ENCODE data around the gene POLR1G. TPM values are rescaled to one million over a fixed set of nuclear protein-coding genes. Genes with fewer than 3 reads are reported as not detected.
A peak's percentile ranks its signal among the peaks of the same experiment; 100 is the strongest.

Gene POLR1G
- total and polyA plus RNA-seq, 2 experiments from 2014 or later = 6.0 to 17.8 TPM

DNA sequence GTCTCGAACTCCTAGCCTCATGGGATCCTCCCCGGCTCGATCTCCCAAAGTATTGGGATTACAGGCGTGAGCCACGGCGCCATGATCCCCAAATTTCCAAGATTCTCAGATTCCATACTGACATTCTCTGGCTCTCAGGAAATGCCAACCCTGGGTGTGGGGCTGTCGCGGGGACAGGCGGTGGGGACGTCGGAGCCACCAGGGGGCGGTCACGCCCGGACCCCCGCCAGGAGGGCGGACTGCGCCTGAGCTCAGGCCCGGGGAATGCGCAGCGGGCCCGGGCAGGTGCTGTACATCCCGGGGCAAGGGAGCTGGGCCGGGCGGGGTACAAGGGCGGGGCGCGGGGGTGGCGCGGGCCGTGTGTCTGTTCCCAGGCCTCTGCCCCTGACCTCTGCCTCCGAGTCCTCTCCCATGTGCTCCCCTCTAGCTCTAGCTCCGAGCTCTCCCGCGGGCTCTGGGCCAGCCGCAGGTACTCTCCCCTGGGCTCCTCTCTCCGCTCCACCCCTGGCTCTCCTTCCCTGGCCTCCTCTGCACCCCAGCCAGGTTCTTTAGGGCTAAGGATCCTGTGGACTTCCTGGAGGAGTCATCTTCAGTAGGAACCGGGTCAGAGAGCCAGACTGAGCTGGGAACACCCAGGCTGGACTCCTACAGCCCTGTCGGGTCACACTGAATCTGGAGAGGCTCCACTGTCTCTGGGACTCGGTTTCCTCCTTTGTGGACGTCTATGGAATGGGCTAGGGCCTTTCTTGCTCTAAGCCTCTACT, 4.0 kb upstream of the POLR1G start:
- peak; percentile 53 for TF ChIP-seq CTCF (IDR thresholded peaks at IDR 0.05; ENCODE audit: low read depth, low read length)
- Histone ChIP-seq H3K27ac (no peak overlapping the region), H3K9me3 (ENCODE audit: low read depth) (no peaks in the 10 kb centered on the region), H3K27me3 (no peaks in the 10 kb centered on the region), H3K36me3 (no peaks in the 10 kb centered on the region), H3K4me1 (ENCODE audit: low read depth) (peaks cover 21% of the 10 kb centered on the region), H3K4me3 (no peak overlapping the region)
- DNase-seq (ENCODE audit: low read depth in 1 of 2, low spot score in 1 of 2) = peak; percentile 34 to 80

DNA sequence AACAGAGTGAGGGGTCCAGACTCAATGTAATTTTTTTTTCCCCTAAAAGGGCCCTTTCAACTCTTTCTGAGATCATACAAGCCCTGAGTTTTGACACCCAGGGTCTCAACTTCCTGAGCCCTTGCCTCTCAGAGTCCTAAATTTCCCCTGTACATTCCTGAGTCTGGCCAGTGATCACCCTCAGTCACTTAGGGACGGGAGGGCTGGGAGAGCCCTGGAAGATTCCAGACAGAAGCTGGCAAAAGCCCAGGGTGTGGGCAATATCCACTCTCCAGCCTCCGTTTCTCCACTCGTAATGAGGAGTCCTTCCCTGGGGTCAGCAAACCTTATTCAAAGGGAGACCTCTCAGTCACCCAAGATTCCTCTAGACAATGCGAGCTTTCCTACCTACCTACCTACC, 3.2 kb upstream of the POLR1G start:
- no peak for DNase-seq (ENCODE audit: low read depth in 1 of 2, low spot score in 1 of 2)
- H3K4me1 ChIP-seq (ENCODE audit: low read depth) = peaks cover 18% of the 10 kb centered on the region
- H3K27ac ChIP-seq = no peak overlapping the region
- no peaks in the 10 kb centered on the region for H3K9me3 ChIP-seq (ENCODE audit: low read depth)
- no peaks in the 10 kb centered on the region for H3K27me3 ChIP-seq
- H3K4me3 ChIP-seq = no peak overlapping the region
- no peaks in the 10 kb centered on the region for H3K36me3 ChIP-seq
- no peak for TF ChIP-seq CTCF (IDR thresholded peaks at IDR 0.05; ENCODE audit: low read depth, low read length)

GRCh38 chr19:45403781-45404556, 2.5 kb upstream of the POLR1G start:
- H3K27me3 ChIP-seq = no peaks in the 10 kb centered on the region
- TF ChIP-seq CTCF (IDR thresholded peaks at IDR 0.05; ENCODE audit: low read depth, low read length) = peak; percentile 55
- H3K36me3 ChIP-seq = no peaks in the 10 kb centered on the region
- peak overlapping the region; percentile 71 for H3K4me3 ChIP-seq
- peaks cover 14% of the 10 kb centered on the region for H3K4me1 ChIP-seq (ENCODE audit: low read depth)
- no peaks in the 10 kb centered on the region for H3K9me3 ChIP-seq (ENCODE audit: low read depth)
- no peak overlapping the region for H3K27ac ChIP-seq
- peak; percentile 35 to 76 for DNase-seq (ENCODE audit: low read depth in 1 of 2, low spot score in 1 of 2)

DNA sequence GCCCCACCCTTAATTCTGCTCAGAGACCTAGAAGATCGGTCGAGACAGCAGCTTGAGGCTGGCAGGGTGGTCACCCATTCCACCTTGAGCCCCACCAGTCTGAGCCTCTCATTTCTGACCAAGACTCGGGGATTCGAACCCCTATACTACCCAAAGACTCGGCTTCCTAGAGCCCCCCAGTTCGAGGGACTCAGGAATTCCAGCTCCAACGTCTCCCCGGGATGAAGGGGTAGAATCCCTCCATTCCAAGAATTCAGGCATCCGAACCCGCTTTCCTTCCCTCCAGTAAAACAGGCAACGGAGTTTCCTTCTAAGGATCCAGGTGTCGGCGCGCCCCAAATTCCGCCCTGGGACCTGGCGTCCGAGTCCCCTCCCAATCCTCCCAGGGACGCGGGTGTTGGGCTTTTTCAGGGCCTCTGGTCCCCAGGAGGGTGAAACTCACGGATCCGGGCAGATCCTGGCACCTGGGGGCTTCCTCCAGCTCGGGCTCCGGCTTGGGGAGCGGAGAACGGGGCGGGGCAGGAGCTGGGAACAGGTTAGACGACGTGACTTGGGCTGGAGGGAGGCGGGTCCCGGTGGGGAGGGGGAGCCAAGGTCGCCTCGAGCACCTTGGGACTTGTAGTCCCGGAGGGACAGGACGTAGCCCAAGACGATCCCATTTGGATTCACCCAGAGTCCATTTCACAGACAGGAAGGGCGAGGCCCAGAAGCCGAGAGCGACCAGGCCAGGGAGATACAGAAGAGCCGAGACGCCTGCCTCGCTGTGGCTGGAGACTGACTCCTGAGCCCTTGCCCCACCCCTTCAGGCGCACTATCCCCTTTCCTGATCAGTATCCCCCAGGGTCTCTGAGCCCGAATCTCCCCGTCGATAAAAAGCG, 1.6 kb upstream of the POLR1G start, which contains the start of gene PPP1R13L:
PPP1R13L (minus strand) TSS at position 513 of the 878 bp plus-strand sequence. CDS start 6,751 bp downstream, outside the sequence.
- H3K27me3 ChIP-seq = no peaks in the 10 kb centered on the region
- no peaks in the 10 kb centered on the region for H3K9me3 ChIP-seq (ENCODE audit: low read depth)
- no peak for TF ChIP-seq CTCF (IDR thresholded peaks at IDR 0.05; ENCODE audit: low read depth, low read length)
- peaks cover 14% of the 10 kb centered on the region for H3K4me1 ChIP-seq (ENCODE audit: low read depth)
- H3K27ac ChIP-seq = peak within 1 kb of the TSS; percentile 97
- H3K4me3 ChIP-seq = peak within 1 kb of the TSS; percentile 71
- H3K36me3 ChIP-seq = no peaks in the 10 kb centered on the region
- DNase-seq (ENCODE audit: low read depth in 1 of 2, low spot score in 1 of 2) = peak; percentile 80 to 90
